ENCODE results near the gene BMPR1B. TPM values are rescaled to one million over a fixed set of nuclear protein-coding genes. Genes with fewer than 3 reads are reported as not detected.

Gene BMPR1B
- total RNA-seq, 4 donors from 2014 or later, result 0.46 to 1.3 (median 0.88) TPM

- DNase-seq (ENCODE audit: low spot score in 2 of 2), result no peak
- H3K4me3 ChIP-seq (ENCODE audit: low read depth, poor library complexity, severe bottlenecking), result no peak overlapping the region
- no peak for TF ChIP-seq POLR2A (IDR thresholded peaks at IDR 0.05)
- TF ChIP-seq CTCF (IDR thresholded peaks at IDR 0.05), result no peak
- intact Hi-C loops (cut with DNase I; ENCODE audit: low total_unique reads), result no loop called here
- 87 to 89% methylated on average over 2 of the region's 2 CpGs for WGBS, 2 donors
Measured at GRCh38 chr4:95105983-95106382, 348.2 kb downstream of the BMPR1B start.

GRCh38 chr4:95106408-95106928 is 348.7 kb downstream of the BMPR1B start:
- WGBS, 2 donors, result 86 to 88% methylated on average over 2 of the region's 2 CpGs
- intact Hi-C loops (cut with DNase I; ENCODE audit: low total_unique reads), result no loop called here
- TF ChIP-seq POLR2A (IDR thresholded peaks at IDR 0.05) (no peak), CTCF (IDR thresholded peaks at IDR 0.05) (no peak)
- no peak for DNase-seq (ENCODE audit: low spot score in 2 of 2)
- H3K4me3 ChIP-seq (ENCODE audit: low read depth, poor library complexity, severe bottlenecking), result no peak overlapping the region

GRCh38 chr4:95107004-95107403 is 349.2 kb downstream of the BMPR1B start:
- TF ChIP-seq CTCF (IDR thresholded peaks at IDR 0.05) (no peak), POLR2A (IDR thresholded peaks at IDR 0.05) (no peak)
- H3K4me3 ChIP-seq (ENCODE audit: low read depth, poor library complexity, severe bottlenecking), result no peak overlapping the region
- DNase-seq (ENCODE audit: low spot score in 2 of 2), result no peak
- intact Hi-C loops (cut with DNase I; ENCODE audit: low total_unique reads), result no loop called here

- 77 to 83% methylated on average over 4 of the region's 4 CpGs for WGBS, 2 donors
- no peak for TF ChIP-seq POLR2A (IDR thresholded peaks at IDR 0.05)
- TF ChIP-seq CTCF (IDR thresholded peaks at IDR 0.05), result no peak
- DNase-seq (ENCODE audit: low spot score in 2 of 2), result no peak
- H3K4me3 ChIP-seq (ENCODE audit: low read depth, poor library complexity, severe bottlenecking), result no peak overlapping the region
- intact Hi-C loops (cut with DNase I; ENCODE audit: low total_unique reads), result no loop called here
Measured at GRCh38 chr4:95107635-95108034, 349.9 kb downstream of the BMPR1B start.

GRCh38 chr4:95108883-95109421 is 351.2 kb downstream of the BMPR1B start:
- 55 to 63% methylated on average over 1 of the region's 1 CpG for WGBS, 2 donors
- intact Hi-C loops (cut with DNase I; ENCODE audit: low total_unique reads), result no loop called here
- TF ChIP-seq POLR2A (IDR thresholded peaks at IDR 0.05), result no peak
- TF ChIP-seq CTCF (IDR thresholded peaks at IDR 0.05), result no peak
- H3K4me3 ChIP-seq (ENCODE audit: low read depth, poor library complexity, severe bottlenecking), result no peak overlapping the region
- DNase-seq (ENCODE audit: low spot score in 2 of 2), result no peak

- TF ChIP-seq POLR2A (IDR thresholded peaks at IDR 0.05), result no peak
- TF ChIP-seq CTCF (IDR thresholded peaks at IDR 0.05), result no peak
- 81 to 89% methylated on average over 3 of the region's 3 CpGs for WGBS, 2 donors
- no peak overlapping the region for H3K4me3 ChIP-seq (ENCODE audit: low read depth, poor library complexity, severe bottlenecking)
- DNase-seq (ENCODE audit: low spot score in 2 of 2), result no peak
- intact Hi-C loops (cut with DNase I; ENCODE audit: low total_unique reads), result no loop called here
Measured at GRCh38 chr4:95114521-95114920, 356.8 kb downstream of the BMPR1B start.

Measured in lower leg skin (tissue), 4 donors.